Eye (tissue), 1 donor: Measurements from ENCODE around the gene SLAMF9.

Experiments
- DNase-seq: peaks from one replicate; pipeline ENCODE4 v3.0.0-alpha.2; 2015

The SLAMF9 gene

GRCh38 chr1:159953536-159954515, at the start of gene SLAMF9:
Gene SLAMF9, minus strand, starts transcription at chr1:159954237. Its CDS starts 100 bp downstream, at chr1:159954137.
- DNase-seq, result no peak

- no peak for DNase-seq
Measured at GRCh38 chr1:160001440-160001839, 47.4 kb upstream of the SLAMF9 start.

- no peak for DNase-seq
Measured at GRCh38 chr1:159999204-159999603, 45.2 kb upstream of the SLAMF9 start.

GRCh38 chr1:159996653-159997052, 42.6 kb upstream of the SLAMF9 start:
- DNase-seq, result no peak

- no peak for DNase-seq
Measured at GRCh38 chr1:159994896-159995295, 40.9 kb upstream of the SLAMF9 start.

GRCh38 chr1:159993911-159994310, 39.9 kb upstream of the SLAMF9 start:
- no peak for DNase-seq

- no peak for DNase-seq
Measured at GRCh38 chr1:159992161-159992560, 38.1 kb upstream of the SLAMF9 start.

GRCh38 chr1:159991513-159991912, 37.5 kb upstream of the SLAMF9 start:
- no peak for DNase-seq

GRCh38 chr1:159990005-159990404, 36.0 kb upstream of the SLAMF9 start:
- no peak for DNase-seq

GRCh38 chr1:159989581-159989980, 35.5 kb upstream of the SLAMF9 start:
- no peak for DNase-seq

- no peak for DNase-seq
Measured at GRCh38 chr1:159988006-159988405, 34.0 kb upstream of the SLAMF9 start.

GRCh38 chr1:159987186-159987585, 33.1 kb upstream of the SLAMF9 start:
- no peak for DNase-seq

- no peak for DNase-seq
Measured at GRCh38 chr1:159986531-159986930, 32.5 kb upstream of the SLAMF9 start.

GRCh38 chr1:159986093-159986492, 32.1 kb upstream of the SLAMF9 start:
- DNase-seq, result no peak

- no peak for DNase-seq
Measured at GRCh38 chr1:159985473-159985872, 31.4 kb upstream of the SLAMF9 start.

- no peak for DNase-seq
Measured at GRCh38 chr1:159983681-159984080, 29.6 kb upstream of the SLAMF9 start.

- DNase-seq, result no peak
Measured at GRCh38 chr1:159982280-159982679, 28.2 kb upstream of the SLAMF9 start.

- DNase-seq, result no peak
Measured at GRCh38 chr1:159981351-159982055, 27.5 kb upstream of the SLAMF9 start.

- no peak for DNase-seq
Measured at GRCh38 chr1:159980786-159981185, 26.7 kb upstream of the SLAMF9 start.

- no peak for DNase-seq
Measured at GRCh38 chr1:159980076-159980475, 26.0 kb upstream of the SLAMF9 start.

- no peak for DNase-seq
Measured at GRCh38 chr1:159979257-159979656, 25.2 kb upstream of the SLAMF9 start.

- no peak for DNase-seq
Measured at GRCh38 chr1:159978107-159978398, 24.0 kb upstream of the SLAMF9 start.

- no peak for DNase-seq
Measured at GRCh38 chr1:159977364-159978106, 23.5 kb upstream of the SLAMF9 start.
